Keratinocyte (primary cell): ENCODE data around the gene ZBTB33.

Source experiments
- EZH2 ChIP-seq: IDR thresholded peaks from one replicate; pipeline ENCODE4 v1.6.1; 2012; ENCODE audit warnings: inconsistent platforms, mild to moderate bottlenecking, low read length, moderate library complexity
- TF ChIP-seq, protein P1 (sequence below), 3 experiments: IDR thresholded peaks in 1 of 3; conservative IDR thresholded peaks in 1 of 3; optimal IDR thresholded peaks in 1 of 3; 2 replicates in 2 of 3; 3 replicates in 1 of 3; pipeline versions ENCODE3 to v1.5.1; 2011; ENCODE audit warnings: low read length in 3 of 3, mild to moderate bottlenecking in 3 of 3, moderate library complexity in 2 of 3, control low read depth in 1 of 3, inconsistent platforms in 1 of 3; ENCODE audit not compliant: insufficient read depth in 2 of 3; ENCODE audit errors: extremely low read depth in 1 of 3

- TF ChIP-seq, protein P1, sequence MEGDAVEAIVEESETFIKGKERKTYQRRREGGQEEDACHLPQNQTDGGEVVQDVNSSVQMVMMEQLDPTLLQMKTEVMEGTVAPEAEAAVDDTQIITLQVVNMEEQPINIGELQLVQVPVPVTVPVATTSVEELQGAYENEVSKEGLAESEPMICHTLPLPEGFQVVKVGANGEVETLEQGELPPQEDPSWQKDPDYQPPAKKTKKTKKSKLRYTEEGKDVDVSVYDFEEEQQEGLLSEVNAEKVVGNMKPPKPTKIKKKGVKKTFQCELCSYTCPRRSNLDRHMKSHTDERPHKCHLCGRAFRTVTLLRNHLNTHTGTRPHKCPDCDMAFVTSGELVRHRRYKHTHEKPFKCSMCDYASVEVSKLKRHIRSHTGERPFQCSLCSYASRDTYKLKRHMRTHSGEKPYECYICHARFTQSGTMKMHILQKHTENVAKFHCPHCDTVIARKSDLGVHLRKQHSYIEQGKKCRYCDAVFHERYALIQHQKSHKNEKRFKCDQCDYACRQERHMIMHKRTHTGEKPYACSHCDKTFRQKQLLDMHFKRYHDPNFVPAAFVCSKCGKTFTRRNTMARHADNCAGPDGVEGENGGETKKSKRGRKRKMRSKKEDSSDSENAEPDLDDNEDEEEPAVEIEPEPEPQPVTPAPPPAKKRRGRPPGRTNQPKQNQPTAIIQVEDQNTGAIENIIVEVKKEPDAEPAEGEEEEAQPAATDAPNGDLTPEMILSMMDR (optimal IDR thresholded peaks at IDR 0.05 in 1 of 3, IDR thresholded peaks at IDR 0.05 in 1 of 3, conservative IDR thresholded peaks at IDR 0.05 in 1 of 3; ENCODE audit: extremely low read depth in 1 of 3, insufficient read depth in 2 of 3, low read length in 3 of 3): no peak
- TF ChIP-seq EZH2: no peak
Measured at GRCh38 chrX:120238933-120239332, 11.7 kb upstream of the ZBTB33 start.
